ENCODE measurements around the gene ANAPC2. TPM values are rescaled to one million over a fixed set of nuclear protein-coding genes. Genes with fewer than 3 reads are reported as not detected.

Gene ANAPC2
- total RNA-seq, 3 donors from 2014 or later (not counting 1 experiment from before 2014, with no cell fraction given), result 146 to 172 (median 171) TPM

GRCh38 chr9:137170486-137171148, 17.7 kb downstream of the ANAPC2 start:
- peaks cover 0 to 18% of the 10 kb centered on the region in 2 donors for H3K27me3 Mint-ChIP-seq (ENCODE audit: low read depth in 2 of 2)
- intact Hi-C loops (cut with micrococcal nuclease), result no loop called here

GRCh38 chr9:137169896-137170358, 18.4 kb downstream of the ANAPC2 start, which contains the start of gene LRRC26:
Gene LRRC26, minus strand, starts transcription at chr9:137170051. Its CDS starts 108 bp downstream, at chr9:137169943.
- Histone ChIP-seq H3K9me3 (ENCODE audit: control insufficient read depth, insufficient read depth, low read length) (no peaks in the 10 kb centered on the region), H3K4me1 (ENCODE audit: control insufficient read depth, insufficient read depth, low read length) (peaks cover 4% of the 10 kb centered on the region), H3K36me3 (ENCODE audit: control insufficient read depth, insufficient read depth, low read length) (no peaks in the 10 kb centered on the region), H3K27ac (ENCODE audit: low read length) (no peak within 1 kb of the TSS), H3K4me3 (ENCODE audit: low read length) (no peak within 1 kb of the TSS), H3K27me3 (ENCODE audit: control insufficient read depth, insufficient read depth, low read length) (peaks cover 37% of the 10 kb centered on the region)
- intact Hi-C loops (cut with micrococcal nuclease), result no loop called here
- Mint-ChIP-seq H3K4me1 (no peaks in the 10 kb centered on the region), H3K27me3 (ENCODE audit: low read depth in 2 of 2) (peaks cover under 1 to 24% of the 10 kb centered on the region in 2 donors), H3K36me3 (no peaks in the 10 kb centered on the region), H3K4me3 (peak within 1 kb of the TSS; percentile 40), H3K27ac (no peak within 1 kb of the TSS), H3K9me3 (no peaks in the 10 kb centered on the region)
- DNase-seq (no peak), ATAC-seq (no peak)
- 18% methylated on average over 41 of the region's 41 CpGs for WGBS (ENCODE audit: insufficient coverage)
- no peak for TF ChIP-seq CTCF (IDR thresholded peaks at IDR 0.05)

More at GRCh38 chr9:137170486-137171148, 17.7 kb downstream of the ANAPC2 start:
- 56% methylated on average over 13 of the region's 14 CpGs for WGBS (ENCODE audit: insufficient coverage)
- no peak overlapping the region for H3K27ac Mint-ChIP-seq
- Histone ChIP-seq H3K4me1 (ENCODE audit: control insufficient read depth, insufficient read depth, low read length) (peaks cover 4% of the 10 kb centered on the region), H3K4me3 (ENCODE audit: low read length) (no peak overlapping the region), H3K27ac (ENCODE audit: low read length) (no peak overlapping the region), H3K9me3 (ENCODE audit: control insufficient read depth, insufficient read depth, low read length) (no peaks in the 10 kb centered on the region), H3K27me3 (ENCODE audit: control insufficient read depth, insufficient read depth, low read length) (peaks cover 35% of the 10 kb centered on the region), H3K36me3 (ENCODE audit: control insufficient read depth, insufficient read depth, low read length) (no peaks in the 10 kb centered on the region)
- DNase-seq (no peak), ATAC-seq (no peak)
- H3K36me3 Mint-ChIP-seq, result no peaks in the 10 kb centered on the region
- no peak for TF ChIP-seq CTCF (IDR thresholded peaks at IDR 0.05)
- no peaks in the 10 kb centered on the region for H3K4me1 Mint-ChIP-seq
- H3K4me3 Mint-ChIP-seq, result no peak overlapping the region
- no peaks in the 10 kb centered on the region for H3K9me3 Mint-ChIP-seq

GRCh38 chr9:137168904-137169856, 19.2 kb downstream of the ANAPC2 start:
- Mint-ChIP-seq H3K4me3 (peak overlapping the region; percentile 40), H3K27me3 (ENCODE audit: low read depth in 2 of 2) (peaks cover 7 to 31% of the 10 kb centered on the region in 2 donors), H3K27ac (no peak overlapping the region), H3K9me3 (no peaks in the 10 kb centered on the region), H3K36me3 (no peaks in the 10 kb centered on the region), H3K4me1 (no peaks in the 10 kb centered on the region)
- Histone ChIP-seq H3K27ac (ENCODE audit: low read length) (no peak overlapping the region), H3K4me3 (ENCODE audit: low read length) (no peak overlapping the region), H3K4me1 (ENCODE audit: control insufficient read depth, insufficient read depth, low read length) (no peaks in the 10 kb centered on the region), H3K9me3 (ENCODE audit: control insufficient read depth, insufficient read depth, low read length) (no peaks in the 10 kb centered on the region), H3K27me3 (ENCODE audit: control insufficient read depth, insufficient read depth, low read length) (peaks cover 41% of the 10 kb centered on the region), H3K36me3 (ENCODE audit: control insufficient read depth, insufficient read depth, low read length) (no peaks in the 10 kb centered on the region)
- DNase-seq, result peak in 1 of 2 donors; percentile 40
- ATAC-seq, result peak in 2 of 3 donors; percentile 46
- TF ChIP-seq CTCF (IDR thresholded peaks at IDR 0.05), result no peak
- intact Hi-C loops (cut with micrococcal nuclease), result no loop called here
- under 1% methylated on average over 124 of the region's 124 CpGs for WGBS (ENCODE audit: insufficient coverage)

All from natural killer cell (primary cell).